GM23338 (cell line): ENCODE results near the gene TBC1D2B. TPM values are rescaled to one million over a fixed set of nuclear protein-coding genes. Genes with fewer than 3 reads are reported as not detected.

Source experiments
- ATAC-seq: fragments of 200-7000 bp; cut with Tn5 transposase; 3 replicates; pipeline ENCODE4 v1.9.1; 2020
- DNase-seq: peaks from one replicate; pipeline ENCODE4 v3.0.0-alpha.2; 2015; ENCODE audit warnings: low spot score
- H2AFZ ChIP-seq: fragments of 200-600 bp; sonication (generic); 2 replicates; pipeline ENCODE4 v1.8.0; 2016; ENCODE audit warnings: antibody characterized with exemption, mild to moderate bottlenecking, moderate library complexity
- H3F3A ChIP-seq: fragments of 200-600 bp; sonication (generic); replicated peaks from 2 replicates; pipeline ENCODE4 v1.8.0; 2017; ENCODE audit warnings: antibody characterized with exemption, mixed run types, low read depth
- H3K27ac ChIP-seq: fragments of 200-600 bp; sonication (generic); 2 replicates; pipeline ENCODE4 v1.6.1; 2016; ENCODE audit warnings: low read depth
- H3K27me3 ChIP-seq: fragments of 200-600 bp; sonication (generic); 2 replicates; pipeline ENCODE4 v1.8.0; 2016; ENCODE audit warnings: mild to moderate bottlenecking, mixed run types, moderate library complexity; ENCODE audit not compliant: insufficient read depth
- H3K36me3 ChIP-seq: fragments of 200-600 bp; sonication (generic); 2 replicates; pipeline ENCODE4 v1.8.0; 2016; ENCODE audit warnings: mild to moderate bottlenecking; ENCODE audit not compliant: insufficient read depth
- H3K4me1 ChIP-seq: fragments of 200-600 bp; sonication (generic); 2 replicates; pipeline ENCODE4 v1.8.0; 2016; ENCODE audit warnings: mild to moderate bottlenecking, moderate library complexity; ENCODE audit not compliant: insufficient read depth
- H3K4me2 ChIP-seq: fragments of 200-600 bp; sonication (generic); 2 replicates; pipeline ENCODE4 v1.7.1; 2017; ENCODE audit warnings: mixed run types
- H3K4me3 ChIP-seq: fragments of 200-600 bp; sonication (generic); 2 replicates; pipeline ENCODE4 v1.6.1; 2016; ENCODE audit warnings: mixed run types
- H3K79me2 ChIP-seq: fragments of 200-600 bp; sonication (generic); replicated peaks from 2 replicates; pipeline ENCODE4 v1.8.0; 2017; ENCODE audit warnings: mild to moderate bottlenecking; ENCODE audit not compliant: insufficient read depth
- H3K9me2 ChIP-seq: fragments of 200-600 bp; sonication (generic); 2 replicates; pipeline ENCODE4 v1.8.0; 2017; ENCODE audit not compliant: insufficient read depth
- H4K20me1 ChIP-seq: fragments of 200-600 bp; sonication (generic); replicated peaks from 2 replicates; pipeline ENCODE4 v1.8.0; 2017; ENCODE audit warnings: mild to moderate bottlenecking; ENCODE audit not compliant: insufficient read depth
- H3K27ac Mint-ChIP-seq: 2 replicates; pipeline ENCODE4 v1.8.0; 2020; ENCODE audit warnings: inconsistent platforms, mild to moderate bottlenecking, moderate library complexity, mixed read lengths
- H3K27me3 Mint-ChIP-seq: 3 replicates; pipeline ENCODE4 v1.8.0; 2022; ENCODE audit warnings: low read depth, mild to moderate bottlenecking, moderate library complexity, mixed read lengths, inconsistent platforms; ENCODE audit not compliant: insufficient read depth, poor library complexity
- H3K36me3 Mint-ChIP-seq: 3 replicates; pipeline ENCODE4 v1.8.0; 2021; ENCODE audit warnings: low read depth, mild to moderate bottlenecking, inconsistent platforms, moderate library complexity, mixed read lengths
- H3K4me1 Mint-ChIP-seq: 3 replicates; pipeline ENCODE4 v1.8.0; 2020; ENCODE audit warnings: mild to moderate bottlenecking, inconsistent platforms, mixed read lengths
- H3K4me3 Mint-ChIP-seq: 3 replicates; pipeline ENCODE4 v1.8.0; 2021; ENCODE audit warnings: moderate library complexity, mild to moderate bottlenecking, inconsistent platforms, mixed read lengths
- H3K9me3 Mint-ChIP-seq: 3 replicates; pipeline ENCODE4 v1.8.0; 2020; ENCODE audit warnings: moderate library complexity, mild to moderate bottlenecking, inconsistent platforms, mixed read lengths
- EZH2 ChIP-seq: fragments of 200-600 bp; sonication (generic); IDR thresholded peaks from one replicate; pipeline ENCODE4 v1.8.0; 2017; ENCODE audit warnings: antibody characterized with exemption, mild to moderate bottlenecking, low read depth; ENCODE audit not compliant: unreplicated experiment
- JUNB ChIP-seq: IDR thresholded peaks from one replicate; pipeline ENCODE4 v1.6.1; 2016; ENCODE audit warnings: antibody characterized with exemption; ENCODE audit not compliant: unreplicated experiment
- POLR2AphosphoS5 ChIP-seq: IDR thresholded peaks from 2 replicates; pipeline ENCODE4 v1.6.1; 2016; ENCODE audit warnings: antibody characterized with exemption, low read depth
- STAT1 ChIP-seq: IDR thresholded peaks from one replicate; pipeline ENCODE4 v1.6.1; 2016; ENCODE audit warnings: antibody characterized with exemption; ENCODE audit not compliant: unreplicated experiment
- ZNF114 ChIP-seq: fragments of 250-450 bp; sonication (Bioruptor Pico); IDR thresholded peaks from 2 replicates; pipeline ENCODE4 v1.5.0; 2020; ENCODE audit warnings: mild to moderate bottlenecking, moderate library complexity
- ZNF331 ChIP-seq: fragments of 250-450 bp; sonication (Bioruptor Pico); IDR thresholded peaks from 2 replicates; pipeline ENCODE4 v1.5.0; 2020; ENCODE audit warnings: low read depth, mild to moderate bottlenecking, moderate library complexity
- polyA plus RNA-seq: library from polyadenylated mRNA; unstranded; fragments of >200 nt; fragmentation: Nextera tagmentation; extraction: Ambion mirVana; gene quantifications from 2 replicates; pipeline ENCODE4 v1.2.1, GENCODE V29; 2016
- total RNA-seq: library from RNA; depleted of rRNA; stranded (reverse); fragments of >200 nt; shearing (Covaris generic); gene quantifications from 2 replicates; pipeline ENCODE4 v1.2.3, GENCODE V29; 2014
- TF ChIP-seq, protein P1 (sequence below): fragments of 250-450 bp; sonication (Bioruptor Pico); IDR thresholded peaks from 2 replicates; pipeline ENCODE4 v1.5.0; 2020; ENCODE audit warnings: mild to moderate bottlenecking, moderate library complexity
- TF ChIP-seq, protein P2 (sequence below): IDR thresholded peaks from 2 replicates; pipeline ENCODE4 v1.6.1; 2016; ENCODE audit warnings: antibody characterized with exemption

TBC1D2B gene
- total and polyA plus RNA-seq, 2 experiments from 2014 or later: 3.6 to 17.8 TPM

DNA sequence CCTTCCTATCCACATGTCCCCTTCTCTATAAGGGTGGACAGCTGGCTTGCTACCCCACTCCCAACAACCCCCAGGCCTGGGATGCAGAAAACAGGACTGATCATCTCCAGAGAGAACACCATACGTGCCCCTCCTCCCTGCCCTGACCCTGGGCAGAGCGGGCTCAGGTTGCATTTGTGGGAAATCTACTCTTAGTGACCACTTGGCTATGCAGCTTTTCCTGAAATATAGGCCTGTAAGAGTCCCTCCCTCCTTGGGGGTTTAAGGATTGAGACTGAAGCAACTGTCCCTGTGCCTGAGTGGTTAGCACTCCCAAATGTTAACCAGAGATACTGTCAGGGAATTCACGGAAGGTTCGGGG, 26.6 kb upstream of the TBC1D2B start:
- Histone ChIP-seq H3K27me3 (no peaks in the 10 kb centered on the region), H3K9me2 (no peaks in the 10 kb centered on the region), H3K4me3 (no peak overlapping the region), H3K27ac (no peak overlapping the region), H3K36me3 (no peaks in the 10 kb centered on the region), H3F3A (no peaks in the 10 kb centered on the region), H3K4me1 (no peaks in the 10 kb centered on the region), H4K20me1 (no peaks in the 10 kb centered on the region), H3K4me2 (no peak overlapping the region), H3K79me2 (no peaks in the 10 kb centered on the region), H2AFZ (no peak overlapping the region)
- TF ChIP-seq, protein P1, sequence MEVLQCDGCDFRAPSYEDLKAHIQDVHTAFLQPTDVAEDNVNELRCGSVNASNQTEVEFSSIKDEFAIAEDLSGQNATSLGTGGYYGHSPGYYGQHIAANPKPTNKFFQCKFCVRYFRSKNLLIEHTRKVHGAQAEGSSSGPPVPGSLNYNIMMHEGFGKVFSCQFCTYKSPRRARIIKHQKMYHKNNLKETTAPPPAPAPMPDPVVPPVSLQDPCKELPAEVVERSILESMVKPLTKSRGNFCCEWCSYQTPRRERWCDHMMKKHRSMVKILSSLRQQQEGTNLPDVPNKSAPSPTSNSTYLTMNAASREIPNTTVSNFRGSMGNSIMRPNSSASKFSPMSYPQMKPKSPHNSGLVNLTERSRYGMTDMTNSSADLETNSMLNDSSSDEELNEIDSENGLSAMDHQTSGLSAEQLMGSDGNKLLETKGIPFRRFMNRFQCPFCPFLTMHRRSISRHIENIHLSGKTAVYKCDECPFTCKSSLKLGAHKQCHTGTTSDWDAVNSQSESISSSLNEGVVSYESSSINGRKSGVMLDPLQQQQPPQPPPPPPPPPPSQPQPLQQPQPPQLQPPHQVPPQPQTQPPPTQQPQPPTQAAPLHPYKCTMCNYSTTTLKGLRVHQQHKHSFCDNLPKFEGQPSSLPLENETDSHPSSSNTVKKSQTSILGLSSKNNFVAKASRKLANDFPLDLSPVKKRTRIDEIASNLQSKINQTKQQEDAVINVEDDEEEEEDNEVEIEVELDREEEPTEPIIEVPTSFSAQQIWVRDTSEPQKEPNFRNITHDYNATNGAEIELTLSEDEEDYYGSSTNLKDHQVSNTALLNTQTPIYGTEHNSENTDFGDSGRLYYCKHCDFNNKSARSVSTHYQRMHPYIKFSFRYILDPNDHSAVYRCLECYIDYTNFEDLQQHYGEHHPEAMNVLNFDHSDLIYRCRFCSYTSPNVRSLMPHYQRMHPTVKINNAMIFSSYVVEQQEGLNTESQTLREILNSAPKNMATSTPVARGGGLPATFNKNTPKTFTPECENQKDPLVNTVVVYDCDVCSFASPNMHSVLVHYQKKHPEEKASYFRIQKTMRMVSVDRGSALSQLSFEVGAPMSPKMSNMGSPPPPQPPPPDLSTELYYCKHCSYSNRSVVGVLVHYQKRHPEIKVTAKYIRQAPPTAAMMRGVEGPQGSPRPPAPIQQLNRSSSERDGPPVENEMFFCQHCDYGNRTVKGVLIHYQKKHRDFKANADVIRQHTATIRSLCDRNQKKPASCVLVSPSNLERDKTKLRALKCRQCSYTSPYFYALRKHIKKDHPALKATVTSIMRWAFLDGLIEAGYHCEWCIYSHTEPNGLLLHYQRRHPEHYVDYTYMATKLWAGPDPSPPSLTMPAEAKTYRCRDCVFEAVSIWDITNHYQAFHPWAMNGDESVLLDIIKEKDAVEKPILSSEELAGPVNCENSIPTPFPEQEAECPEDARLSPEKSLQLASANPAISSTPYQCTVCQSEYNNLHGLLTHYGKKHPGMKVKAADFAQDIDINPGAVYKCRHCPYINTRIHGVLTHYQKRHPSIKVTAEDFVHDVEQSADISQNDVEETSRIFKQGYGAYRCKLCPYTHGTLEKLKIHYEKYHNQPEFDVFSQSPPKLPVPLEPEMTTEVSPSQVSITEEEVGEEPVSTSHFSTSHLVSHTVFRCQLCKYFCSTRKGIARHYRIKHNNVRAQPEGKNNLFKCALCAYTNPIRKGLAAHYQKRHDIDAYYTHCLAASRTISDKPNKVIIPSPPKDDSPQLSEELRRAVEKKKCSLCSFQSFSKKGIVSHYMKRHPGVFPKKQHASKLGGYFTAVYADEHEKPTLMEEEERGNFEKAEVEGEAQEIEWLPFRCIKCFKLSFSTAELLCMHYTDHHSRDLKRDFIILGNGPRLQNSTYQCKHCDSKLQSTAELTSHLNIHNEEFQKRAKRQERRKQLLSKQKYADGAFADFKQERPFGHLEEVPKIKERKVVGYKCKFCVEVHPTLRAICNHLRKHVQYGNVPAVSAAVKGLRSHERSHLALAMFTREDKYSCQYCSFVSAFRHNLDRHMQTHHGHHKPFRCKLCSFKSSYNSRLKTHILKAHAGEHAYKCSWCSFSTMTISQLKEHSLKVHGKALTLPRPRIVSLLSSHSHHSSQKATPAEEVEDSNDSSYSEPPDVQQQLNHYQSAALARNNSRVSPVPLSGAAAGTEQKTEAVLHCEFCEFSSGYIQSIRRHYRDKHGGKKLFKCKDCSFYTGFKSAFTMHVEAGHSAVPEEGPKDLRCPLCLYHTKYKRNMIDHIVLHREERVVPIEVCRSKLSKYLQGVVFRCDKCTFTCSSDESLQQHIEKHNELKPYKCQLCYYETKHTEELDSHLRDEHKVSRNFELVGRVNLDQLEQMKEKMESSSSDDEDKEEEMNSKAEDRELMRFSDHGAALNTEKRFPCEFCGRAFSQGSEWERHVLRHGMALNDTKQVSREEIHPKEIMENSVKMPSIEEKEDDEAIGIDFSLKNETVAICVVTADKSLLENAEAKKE (CRISPR knock-in tag): no peak
- no peak for TF ChIP-seq ZNF331 (CRISPR knock-in tag)
- TF ChIP-seq POLR2AphosphoS5: no peak
- TF ChIP-seq, protein P2, sequence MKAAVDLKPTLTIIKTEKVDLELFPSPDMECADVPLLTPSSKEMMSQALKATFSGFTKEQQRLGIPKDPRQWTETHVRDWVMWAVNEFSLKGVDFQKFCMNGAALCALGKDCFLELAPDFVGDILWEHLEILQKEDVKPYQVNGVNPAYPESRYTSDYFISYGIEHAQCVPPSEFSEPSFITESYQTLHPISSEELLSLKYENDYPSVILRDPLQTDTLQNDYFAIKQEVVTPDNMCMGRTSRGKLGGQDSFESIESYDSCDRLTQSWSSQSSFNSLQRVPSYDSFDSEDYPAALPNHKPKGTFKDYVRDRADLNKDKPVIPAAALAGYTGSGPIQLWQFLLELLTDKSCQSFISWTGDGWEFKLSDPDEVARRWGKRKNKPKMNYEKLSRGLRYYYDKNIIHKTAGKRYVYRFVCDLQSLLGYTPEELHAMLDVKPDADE: no peak
- TF ChIP-seq JUNB: no peak
- no peak for TF ChIP-seq EZH2
- TF ChIP-seq ZNF114 (CRISPR knock-in tag): no peak
- TF ChIP-seq STAT1: no peak
- peaks cover 10% of the 10 kb centered on the region; the same call in 2 of the 3 replicates for H3K36me3 Mint-ChIP-seq
- peaks cover 5% of the 10 kb centered on the region for H3K4me1 Mint-ChIP-seq
- H3K27me3 Mint-ChIP-seq: peaks cover 11% of the 10 kb centered on the region
- no peak overlapping the region for H3K27ac Mint-ChIP-seq
- H3K4me3 Mint-ChIP-seq: no peak overlapping the region
- DNase-seq: no peak
- H3K9me3 Mint-ChIP-seq: no peaks in the 10 kb centered on the region; the same call in 2 of the 3 replicates
- ATAC-seq: no peak
